ENCODE results near the gene GLRA2.
A peak's percentile ranks its signal among the peaks of the same experiment; 100 is the strongest.

Gene GLRA2

DNA sequence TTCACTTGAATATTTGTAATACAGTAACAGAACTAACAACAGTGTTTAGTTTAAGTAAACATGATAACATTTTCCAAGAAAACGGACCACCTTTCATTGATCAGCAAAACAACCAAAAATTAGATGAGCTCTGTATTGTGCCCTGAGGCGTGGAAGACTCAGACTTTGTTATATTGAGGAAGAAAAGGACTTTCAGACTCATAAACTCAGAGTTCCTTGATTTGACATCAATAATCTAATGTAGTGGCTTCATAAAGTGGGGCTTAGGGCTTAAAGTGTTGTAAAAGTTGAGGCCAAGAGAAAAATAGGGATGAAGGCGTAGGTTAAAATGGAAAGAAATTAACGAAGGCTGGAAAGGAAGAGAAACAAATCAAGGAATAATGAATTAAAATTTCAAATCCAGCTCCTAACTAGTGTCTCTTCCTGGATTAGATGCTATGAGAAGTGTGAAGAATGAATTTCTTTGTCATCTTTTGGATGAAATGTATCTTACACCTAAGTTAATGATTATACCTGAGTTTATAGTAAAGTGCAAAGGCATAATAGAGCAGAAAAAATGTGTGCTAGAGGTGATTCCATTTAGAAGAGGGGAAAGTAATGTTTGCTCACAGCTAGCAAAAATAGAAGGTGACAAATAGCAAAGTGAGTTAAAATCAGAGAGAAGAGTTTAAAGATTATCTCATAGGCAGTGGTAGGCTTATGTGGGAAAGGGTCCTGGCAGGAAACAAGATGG, 19.8 kb upstream of the GLRA2 start:
- H3K4me3 ChIP-seq (replicated peaks; ENCODE audit: low read depth, low read length) = no peak overlapping the region
- no peak for DNase-seq (ENCODE audit: extremely low read depth, insufficient read length)
- TF ChIP-seq, protein P1, sequence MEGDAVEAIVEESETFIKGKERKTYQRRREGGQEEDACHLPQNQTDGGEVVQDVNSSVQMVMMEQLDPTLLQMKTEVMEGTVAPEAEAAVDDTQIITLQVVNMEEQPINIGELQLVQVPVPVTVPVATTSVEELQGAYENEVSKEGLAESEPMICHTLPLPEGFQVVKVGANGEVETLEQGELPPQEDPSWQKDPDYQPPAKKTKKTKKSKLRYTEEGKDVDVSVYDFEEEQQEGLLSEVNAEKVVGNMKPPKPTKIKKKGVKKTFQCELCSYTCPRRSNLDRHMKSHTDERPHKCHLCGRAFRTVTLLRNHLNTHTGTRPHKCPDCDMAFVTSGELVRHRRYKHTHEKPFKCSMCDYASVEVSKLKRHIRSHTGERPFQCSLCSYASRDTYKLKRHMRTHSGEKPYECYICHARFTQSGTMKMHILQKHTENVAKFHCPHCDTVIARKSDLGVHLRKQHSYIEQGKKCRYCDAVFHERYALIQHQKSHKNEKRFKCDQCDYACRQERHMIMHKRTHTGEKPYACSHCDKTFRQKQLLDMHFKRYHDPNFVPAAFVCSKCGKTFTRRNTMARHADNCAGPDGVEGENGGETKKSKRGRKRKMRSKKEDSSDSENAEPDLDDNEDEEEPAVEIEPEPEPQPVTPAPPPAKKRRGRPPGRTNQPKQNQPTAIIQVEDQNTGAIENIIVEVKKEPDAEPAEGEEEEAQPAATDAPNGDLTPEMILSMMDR (IDR thresholded peaks at IDR 0.05; ENCODE audit: insufficient read depth, low read length, poor library complexity, severe bottlenecking) = no peak
- no peaks in the 10 kb centered on the region for H3K36me3 ChIP-seq (ENCODE audit: control insufficient read depth, insufficient read depth, low read length)
- no peaks in the 10 kb centered on the region for H3K27me3 ChIP-seq (replicated peaks; ENCODE audit: control insufficient read depth, insufficient read depth, low read length)

DNA sequence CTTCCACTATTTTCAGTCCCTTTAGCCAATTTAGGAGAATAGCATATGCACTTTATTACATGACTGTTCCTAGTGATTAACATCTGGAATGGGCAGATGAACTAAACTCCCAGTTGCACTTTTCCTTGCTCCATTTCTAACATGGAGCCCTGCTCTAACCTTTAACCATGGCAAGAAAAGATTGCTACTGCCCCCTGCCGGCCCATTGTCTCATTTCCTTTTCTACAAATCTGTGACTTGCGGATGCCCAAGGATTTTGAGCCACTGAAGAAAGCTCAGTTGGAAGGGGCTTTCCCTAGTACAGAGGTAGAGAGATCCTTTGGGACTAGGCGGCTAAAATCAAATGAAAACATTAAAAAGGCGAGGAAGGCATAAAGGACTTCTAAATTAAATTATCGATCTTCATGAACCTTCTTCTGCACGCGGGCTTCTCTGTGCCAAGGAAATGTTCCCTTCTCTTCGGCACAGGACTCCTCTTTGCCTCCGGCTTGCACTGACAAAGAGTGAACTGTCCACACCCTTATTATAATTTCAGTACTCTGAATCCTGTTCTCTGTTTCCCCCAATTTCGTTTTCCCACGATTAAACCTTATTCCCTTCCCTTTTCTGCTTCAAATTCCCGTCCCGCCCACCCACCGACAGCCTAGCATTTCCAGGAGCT, 577 bp upstream of the GLRA2 start:
- Histone ChIP-seq H3K4me3 (replicated peaks; ENCODE audit: low read depth, low read length) (no peak overlapping the region), H3K36me3 (ENCODE audit: control insufficient read depth, insufficient read depth, low read length) (no peaks in the 10 kb centered on the region), H3K27me3 (replicated peaks; ENCODE audit: control insufficient read depth, insufficient read depth, low read length) (no peaks in the 10 kb centered on the region)
- TF ChIP-seq, protein P1 (IDR thresholded peaks at IDR 0.05; ENCODE audit: insufficient read depth, low read length, poor library complexity, severe bottlenecking) = peak; percentile 51
- peak; percentile 14 for DNase-seq (ENCODE audit: extremely low read depth, insufficient read length)

DNA sequence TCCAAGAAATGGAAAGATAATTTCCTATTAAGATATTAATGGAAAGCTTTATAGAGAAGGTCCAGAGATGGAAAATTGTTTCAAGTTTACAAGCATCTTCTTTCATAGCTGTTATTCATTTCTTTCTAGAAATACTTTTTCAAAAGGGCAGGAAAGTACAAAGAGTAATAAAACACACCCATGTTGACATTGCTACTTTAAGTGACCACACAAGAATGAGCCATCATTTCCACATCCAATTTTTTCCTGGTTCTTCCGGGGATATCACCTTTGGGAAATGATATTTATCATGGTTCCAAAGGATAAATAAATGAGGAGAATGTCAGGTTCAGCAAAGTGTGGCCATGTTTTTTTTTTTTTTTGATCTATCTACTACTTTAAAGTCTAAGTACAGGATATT, 4.5 kb downstream of the GLRA2 start:
- no peak overlapping the region for H3K4me3 ChIP-seq (replicated peaks; ENCODE audit: low read depth, low read length)
- DNase-seq (ENCODE audit: extremely low read depth, insufficient read length) = no peak
- H3K36me3 ChIP-seq (ENCODE audit: control insufficient read depth, insufficient read depth, low read length) = no peaks in the 10 kb centered on the region
- no peaks in the 10 kb centered on the region for H3K27me3 ChIP-seq (replicated peaks; ENCODE audit: control insufficient read depth, insufficient read depth, low read length)
- TF ChIP-seq, protein P1 (IDR thresholded peaks at IDR 0.05; ENCODE audit: insufficient read depth, low read length, poor library complexity, severe bottlenecking) = no peak

DNA sequence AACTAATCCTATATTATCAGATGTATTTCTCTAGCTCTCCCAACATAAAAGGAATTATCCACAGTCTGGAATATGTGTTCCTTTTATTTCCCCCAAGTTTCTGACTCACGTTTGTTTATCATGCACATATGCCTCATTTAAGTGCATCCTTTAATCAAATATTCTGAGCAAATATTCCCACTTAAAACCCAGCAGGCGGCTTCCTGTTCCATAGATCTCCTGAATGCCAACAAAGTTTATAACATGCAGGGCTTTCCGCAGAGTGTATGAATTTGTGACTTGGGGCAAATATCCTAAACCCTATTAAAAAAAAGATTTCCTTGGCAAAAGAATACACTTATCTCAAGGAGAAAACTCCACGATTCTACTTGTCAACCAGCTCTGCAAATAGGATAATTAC, 16.9 kb downstream of the GLRA2 start:
- Histone ChIP-seq H3K27me3 (replicated peaks; ENCODE audit: control insufficient read depth, insufficient read depth, low read length) (no peaks in the 10 kb centered on the region), H3K4me3 (replicated peaks; ENCODE audit: low read depth, low read length) (no peak overlapping the region), H3K36me3 (ENCODE audit: control insufficient read depth, insufficient read depth, low read length) (no peaks in the 10 kb centered on the region)
- TF ChIP-seq, protein P1 (IDR thresholded peaks at IDR 0.05; ENCODE audit: insufficient read depth, low read length, poor library complexity, severe bottlenecking) = no peak
- no peak for DNase-seq (ENCODE audit: extremely low read depth, insufficient read length)

DNA sequence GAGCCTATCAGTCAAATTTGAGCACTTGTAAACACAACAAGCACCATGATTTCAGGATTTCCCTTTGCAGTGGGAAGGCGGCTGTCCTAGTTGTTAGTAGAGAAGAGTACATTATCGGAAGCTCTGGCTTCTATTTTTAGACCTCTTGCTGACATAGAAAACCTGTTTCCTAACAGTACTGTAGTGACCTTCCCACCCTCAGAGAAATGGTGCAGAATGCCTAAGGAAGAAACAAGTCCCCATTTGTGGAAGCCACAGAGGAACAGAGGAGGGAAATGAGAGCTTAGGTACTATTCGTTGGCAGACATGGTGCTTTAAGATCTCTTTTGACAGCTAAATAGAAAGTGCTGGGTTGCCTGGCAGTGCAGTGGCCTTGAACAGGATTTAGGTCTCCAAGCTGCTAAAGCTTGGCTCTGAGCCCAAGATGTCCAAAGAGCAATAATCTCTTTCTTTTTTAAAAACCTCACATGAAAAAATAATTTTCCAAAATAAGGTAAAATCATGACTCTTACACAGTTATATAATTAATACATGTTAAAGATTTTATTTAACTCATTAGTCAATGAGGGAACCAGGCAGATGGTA, 24.9 kb downstream of the GLRA2 start:
- Histone ChIP-seq H3K27me3 (replicated peaks; ENCODE audit: control insufficient read depth, insufficient read depth, low read length) (no peaks in the 10 kb centered on the region), H3K4me3 (replicated peaks; ENCODE audit: low read depth, low read length) (no peak overlapping the region), H3K36me3 (ENCODE audit: control insufficient read depth, insufficient read depth, low read length) (no peaks in the 10 kb centered on the region)
- no peak for DNase-seq (ENCODE audit: extremely low read depth, insufficient read length)
- TF ChIP-seq, protein P1 (IDR thresholded peaks at IDR 0.05; ENCODE audit: insufficient read depth, low read length, poor library complexity, severe bottlenecking) = no peak
